Skeletal muscle cell (primary cell): Measurements from ENCODE around the gene TMED5.

Experiments used
- DNase-seq: peaks from one replicate; pipeline ENCODE4 v3.0.0-alpha.2; 2010; ENCODE audit warnings: low read depth
- H3K4me3 ChIP-seq: 2 replicates; pipeline ENCODE4 v1.5.1; 2011; ENCODE audit warnings: low read depth, mild to moderate bottlenecking, control low read depth, low read length, moderate library complexity

TMED5 gene

DNA sequence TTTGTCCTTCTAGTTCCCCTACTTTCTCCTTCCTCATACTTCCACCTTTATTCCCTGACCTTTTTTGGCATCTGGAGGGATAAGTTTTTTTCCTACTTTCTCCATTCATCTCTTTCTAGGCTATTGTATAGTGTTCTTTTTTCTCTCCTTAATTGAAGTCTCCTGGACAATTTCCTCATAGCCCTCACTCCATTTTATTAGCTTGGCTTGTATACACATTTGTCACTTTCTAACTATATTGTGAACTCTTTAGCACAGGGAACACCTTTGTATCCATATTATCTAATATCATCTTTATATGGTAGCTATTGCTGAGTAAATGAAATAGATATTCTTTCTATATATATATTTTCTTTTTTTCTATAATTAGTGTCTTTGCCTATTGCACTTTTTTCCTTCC lies 47.6 kb downstream of the TMED5 start:
- DNase-seq, result no peak
- H3K4me3 ChIP-seq, result no peak overlapping the region

DNA sequence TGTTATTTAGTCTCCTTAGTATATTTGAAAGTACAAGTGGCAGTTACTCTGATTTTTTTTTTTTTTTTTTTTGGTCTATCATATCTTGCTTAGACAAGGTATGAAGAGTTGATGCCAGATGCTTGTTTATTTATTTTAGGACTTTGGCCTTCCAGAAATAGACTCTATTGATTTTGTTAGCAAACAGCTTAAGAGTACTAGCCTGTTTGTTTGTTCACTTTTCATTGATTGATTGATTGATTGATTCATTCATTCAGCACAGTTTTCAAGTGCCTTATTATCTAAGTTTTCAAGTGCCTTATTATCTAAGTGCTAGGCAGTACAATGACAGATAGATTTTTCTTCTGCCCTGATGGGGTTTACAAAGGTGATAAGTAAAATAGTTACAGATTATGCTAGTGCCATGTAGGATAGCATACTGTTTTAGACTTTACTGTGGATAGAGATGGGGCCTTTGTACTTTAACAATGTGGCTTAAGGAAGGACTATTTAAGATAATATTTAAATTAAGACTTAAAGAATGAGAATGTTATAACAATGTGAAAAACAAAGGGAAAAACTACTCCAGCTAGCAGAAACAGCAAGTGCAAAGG lies 50.6 kb downstream of the TMED5 start:
- DNase-seq, result no peak
- no peak overlapping the region for H3K4me3 ChIP-seq

DNA sequence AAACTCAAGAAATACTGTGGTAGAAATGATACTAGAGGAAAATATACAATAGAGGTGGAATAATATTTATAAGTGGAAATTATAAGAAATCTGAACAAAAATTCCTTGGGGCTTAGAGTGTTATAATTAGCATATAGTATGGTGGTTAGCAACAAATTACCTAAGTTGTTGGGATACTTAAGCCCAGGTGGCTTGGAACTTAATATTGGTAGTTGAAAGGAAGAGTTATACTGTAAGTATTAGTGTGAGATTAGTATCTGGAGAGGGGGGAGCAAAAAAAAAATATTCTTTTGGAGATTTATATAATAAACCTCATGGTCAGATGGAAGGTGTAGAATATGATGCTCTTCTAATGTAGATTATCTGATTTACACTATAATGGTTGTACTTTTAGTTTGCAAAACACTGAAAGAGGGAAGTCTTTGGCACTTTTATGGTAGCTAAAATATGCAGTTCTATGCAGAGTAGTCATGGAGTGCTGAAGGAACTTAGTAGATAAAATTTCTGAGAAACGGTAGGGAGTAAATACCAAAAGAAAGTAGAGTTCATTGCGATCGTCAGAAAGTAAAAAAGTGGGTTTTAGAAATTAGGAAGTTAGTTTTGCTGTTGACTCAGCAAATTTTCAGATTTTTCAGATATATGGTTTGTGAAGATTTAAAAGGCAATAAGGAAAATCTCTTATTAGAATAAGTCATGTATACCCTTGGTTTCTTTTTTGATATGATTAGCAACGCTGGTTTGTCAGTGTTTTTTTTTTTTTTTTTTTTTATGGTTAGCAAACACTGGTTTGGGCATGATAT lies 55.5 kb downstream of the TMED5 start:
- DNase-seq, result no peak
- H3K4me3 ChIP-seq, result no peak overlapping the region

DNA sequence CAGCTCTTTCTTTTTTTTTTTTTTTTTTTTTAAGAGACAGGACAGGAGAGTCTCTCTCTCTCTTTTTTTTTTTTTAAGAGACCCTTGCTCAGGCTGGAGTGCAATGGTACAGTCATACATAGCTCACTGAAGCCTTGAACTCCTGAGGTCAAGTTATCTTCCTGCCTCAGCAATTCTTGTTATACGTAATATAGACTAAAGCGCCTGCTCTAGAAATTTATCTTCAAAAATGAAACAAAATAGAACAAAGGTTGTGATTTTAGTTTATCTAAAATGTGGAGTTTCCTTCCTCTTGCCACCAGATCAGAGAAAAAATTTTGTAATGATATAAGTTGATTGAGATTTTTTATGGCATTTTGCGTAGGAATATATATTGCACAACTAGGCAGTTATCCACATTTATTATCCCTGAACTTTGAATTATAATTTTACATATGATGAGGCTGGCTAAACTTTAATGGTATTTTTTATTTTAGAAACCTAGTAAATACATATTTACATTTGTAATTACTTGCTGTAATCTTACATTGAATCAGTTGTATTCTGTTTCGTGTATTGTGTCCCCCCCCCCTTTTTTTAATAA lies 56.9 kb downstream of the TMED5 start:
- no peak overlapping the region for H3K4me3 ChIP-seq
- no peak for DNase-seq

DNA sequence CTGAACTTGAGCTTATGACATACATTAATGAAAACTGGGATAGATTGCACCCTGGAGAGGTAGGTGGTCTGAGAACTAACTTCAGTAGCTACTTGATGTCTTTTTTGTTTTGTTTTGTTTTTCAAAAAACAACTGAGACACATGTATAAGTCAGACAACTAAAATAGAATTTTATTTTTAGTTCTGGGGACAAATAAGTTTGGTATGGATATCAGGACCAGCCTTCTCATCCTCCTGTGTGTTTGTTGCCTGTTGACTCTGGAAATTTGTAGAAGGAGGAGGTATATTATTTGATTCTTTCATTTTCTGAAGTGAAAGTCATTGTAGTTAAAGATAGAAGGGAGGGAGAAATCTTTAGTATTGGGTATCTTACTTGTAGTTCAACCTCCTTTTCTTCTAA lies 59.6 kb downstream of the TMED5 start:
- no peak overlapping the region for H3K4me3 ChIP-seq

DNA sequence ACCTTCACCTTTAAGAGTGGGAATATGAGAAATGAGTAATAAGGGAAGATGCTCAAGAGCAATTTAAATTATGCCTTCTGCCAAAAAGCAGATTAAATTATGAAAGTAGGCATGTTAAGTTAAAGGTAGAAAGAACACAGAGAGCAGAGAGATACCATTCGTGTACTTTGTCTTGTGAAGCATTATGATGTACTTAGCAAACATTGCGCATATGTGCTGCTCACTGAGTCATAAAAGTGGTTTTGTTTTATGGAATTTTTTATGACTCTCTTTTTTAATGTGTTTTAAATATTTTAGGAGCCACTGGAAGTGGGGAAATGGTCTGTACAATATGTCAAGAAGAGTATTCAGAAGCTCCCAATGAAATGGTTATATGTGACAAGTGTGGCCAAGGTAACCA lies 65.8 kb downstream of the TMED5 start:
- no peak for DNase-seq
- no peak overlapping the region for H3K4me3 ChIP-seq

More for the DNA sequence above, 59.6 kb downstream of the TMED5 start:
- no peak for DNase-seq

DNA sequence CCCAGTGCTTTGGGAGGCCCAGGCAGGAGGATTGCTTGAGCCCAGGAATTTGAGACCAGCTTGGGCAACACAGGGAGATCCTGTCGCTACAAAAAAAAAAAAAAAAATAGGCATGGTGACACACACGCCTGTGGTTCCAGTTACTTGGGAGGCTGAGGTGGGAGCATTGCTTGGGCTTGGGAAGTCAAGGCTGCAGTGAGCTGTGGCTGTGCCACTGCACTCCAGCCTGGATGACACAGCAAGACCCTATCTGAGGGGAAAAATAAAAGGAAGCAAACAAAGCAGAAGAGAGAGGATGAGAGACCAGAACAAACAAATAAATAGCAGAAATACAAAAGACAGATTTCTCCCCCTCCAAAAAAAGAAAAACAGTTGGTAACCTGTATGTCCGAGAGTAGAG lies 67.1 kb downstream of the TMED5 start:
- H3K4me3 ChIP-seq, result no peak overlapping the region
- no peak for DNase-seq

DNA sequence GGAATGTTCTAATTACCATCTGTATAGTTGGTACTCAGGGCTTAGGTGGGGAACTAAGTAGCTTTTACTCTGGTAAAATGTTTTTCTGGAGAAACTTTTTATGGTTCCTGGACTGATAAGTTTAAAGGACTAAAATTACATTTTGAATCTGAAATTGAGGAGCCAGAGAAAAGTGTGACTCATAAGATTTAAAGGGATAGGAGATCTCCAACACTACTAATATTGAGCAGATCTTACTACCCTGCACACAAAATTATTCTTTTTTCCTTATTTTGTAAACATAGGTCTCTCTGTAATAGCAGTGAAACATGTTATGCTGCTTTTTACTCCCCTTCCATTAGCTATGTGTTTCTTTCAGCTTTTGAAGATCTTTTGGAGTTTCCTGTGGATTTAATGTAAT lies 68.7 kb downstream of the TMED5 start:
- H3K4me3 ChIP-seq, result no peak overlapping the region
- no peak for DNase-seq

DNA sequence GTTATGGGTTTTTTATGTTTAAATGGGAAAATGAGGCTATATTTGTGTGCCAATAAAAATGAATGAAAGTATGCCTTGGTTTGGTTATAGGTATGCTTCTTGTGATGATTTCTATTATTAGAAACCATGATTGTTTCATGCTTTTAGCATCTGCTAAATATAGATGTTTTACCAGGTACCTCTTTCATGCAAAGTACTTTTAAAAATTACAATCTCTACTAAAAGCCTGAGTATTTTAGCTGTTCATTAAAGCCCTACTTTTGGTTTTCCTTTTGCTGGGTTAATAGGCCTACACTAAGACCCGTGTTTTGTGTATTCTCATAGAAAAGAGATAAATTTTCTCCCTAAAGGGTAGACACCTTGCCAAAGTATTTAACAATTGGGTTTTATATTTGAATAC lies 69.1 kb downstream of the TMED5 start:
- no peak overlapping the region for H3K4me3 ChIP-seq
- DNase-seq, result no peak

DNA sequence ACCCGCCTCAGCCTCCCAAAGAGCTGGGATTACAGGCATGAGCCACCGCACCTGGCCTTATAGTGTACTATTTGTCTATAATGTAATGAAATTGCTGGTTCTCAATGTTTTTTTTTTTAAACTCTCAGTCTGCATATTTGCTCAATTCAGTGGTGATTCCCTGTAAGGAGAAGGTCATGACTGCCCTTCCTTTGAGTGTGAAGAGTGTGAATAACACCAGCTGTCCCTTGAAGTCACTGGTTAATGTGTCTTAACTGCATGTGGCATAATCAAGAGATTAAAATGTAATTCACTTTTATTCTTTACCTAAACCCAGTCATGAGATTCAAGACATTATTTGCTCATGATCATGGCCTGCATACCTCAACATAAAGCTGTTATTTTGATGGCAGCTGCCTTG lies 70.6 kb downstream of the TMED5 start:
- no peak overlapping the region for H3K4me3 ChIP-seq
- DNase-seq, result no peak

DNA sequence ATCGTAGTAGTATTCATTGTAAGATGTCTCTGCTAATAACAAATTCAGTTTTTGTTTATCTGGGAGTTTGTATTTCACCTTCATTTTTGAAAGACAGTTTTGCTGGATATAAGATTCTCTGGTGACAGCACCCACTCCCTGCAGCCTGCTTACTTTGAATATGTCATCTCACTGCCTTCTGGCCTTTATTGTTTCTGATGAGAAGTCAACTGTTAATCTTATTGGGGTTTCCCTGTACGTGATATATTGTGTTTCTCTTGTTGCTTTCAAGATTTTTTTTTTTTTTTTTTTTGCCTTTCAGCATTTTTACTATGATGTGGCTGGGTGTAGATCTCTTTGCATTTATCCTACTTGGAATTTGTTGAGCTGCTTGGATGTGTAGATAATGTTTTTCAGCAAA lies 71.9 kb downstream of the TMED5 start:
- no peak for DNase-seq
- no peak overlapping the region for H3K4me3 ChIP-seq

DNA sequence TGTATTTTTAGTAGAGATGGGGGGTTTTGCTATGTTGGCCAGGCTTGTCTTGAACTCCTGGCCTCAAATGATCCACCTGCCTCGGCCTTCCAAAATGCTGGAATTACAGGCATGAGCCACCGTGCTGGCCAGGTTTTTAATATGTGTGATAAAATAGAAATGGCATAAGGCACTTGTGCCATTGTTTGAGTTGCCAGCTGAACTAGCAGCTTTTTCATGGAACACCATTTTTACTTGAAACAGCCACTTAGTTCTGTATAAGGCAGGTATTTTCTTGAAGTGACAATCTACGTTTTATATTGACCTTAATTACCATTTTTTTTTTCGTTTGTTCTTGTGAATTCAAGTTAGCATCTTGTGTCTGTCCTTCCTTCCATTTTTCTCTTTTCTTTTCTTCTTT lies 72.8 kb downstream of the TMED5 start:
- DNase-seq, result no peak
- H3K4me3 ChIP-seq, result no peak overlapping the region

DNA sequence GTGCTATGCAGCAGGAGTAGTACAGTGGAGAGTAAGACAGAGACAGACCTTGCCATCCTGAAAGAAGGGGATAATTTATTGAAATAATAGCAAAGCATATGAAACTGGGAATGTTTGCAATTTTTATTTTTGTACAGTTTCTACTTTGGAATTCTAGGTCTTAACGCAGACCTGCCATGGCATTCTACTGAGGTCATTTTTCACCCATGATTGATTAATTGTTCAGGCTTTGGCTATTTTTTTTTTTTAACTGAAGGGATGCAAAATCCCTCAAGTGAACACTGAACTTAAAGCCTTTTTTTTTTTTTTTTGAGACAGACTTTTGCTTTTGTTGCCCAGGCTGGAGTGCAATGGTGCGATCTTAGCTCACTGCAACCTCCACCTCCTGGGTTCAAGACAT lies 74.0 kb downstream of the TMED5 start:
- H3K4me3 ChIP-seq, result no peak overlapping the region
- no peak for DNase-seq

DNA sequence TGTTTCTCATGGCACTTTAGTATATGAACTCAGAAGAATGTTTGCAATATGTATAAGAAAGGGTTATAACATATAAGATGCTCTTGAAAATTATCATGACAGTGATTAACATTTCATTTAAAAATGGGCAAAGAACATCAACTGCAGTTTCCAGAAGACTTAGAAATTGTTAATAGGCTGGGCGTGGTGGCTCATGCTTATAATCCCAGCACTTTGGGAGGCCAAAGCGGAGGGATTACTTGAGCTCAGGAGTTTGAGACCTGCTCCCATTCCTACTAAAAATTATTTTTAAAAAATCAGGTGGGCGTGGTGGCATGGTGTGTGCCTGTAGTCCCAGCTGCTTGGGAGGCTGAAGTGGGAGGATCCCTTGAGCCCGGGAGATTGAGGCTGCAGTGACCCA lies 78.1 kb downstream of the TMED5 start:
- no peak overlapping the region for H3K4me3 ChIP-seq
- no peak for DNase-seq
